IPS-18c (cell line): ENCODE results near the gene GCSH.

ENCODE experiments used
- H3K4me3 ChIP-seq: 2 replicates; pipeline ENCODE4 v1.7.0; 2013; ENCODE audit warnings: low read depth, mild to moderate bottlenecking, low read length, moderate library complexity; ENCODE audit not compliant: insufficient read depth
- H3K9me3 ChIP-seq: one replicate; pipeline ENCODE4 v1.6.1; 2013; ENCODE audit warnings: mild to moderate bottlenecking, low read length, moderate library complexity; ENCODE audit not compliant: control insufficient read depth, insufficient read depth

GCSH gene

DNA sequence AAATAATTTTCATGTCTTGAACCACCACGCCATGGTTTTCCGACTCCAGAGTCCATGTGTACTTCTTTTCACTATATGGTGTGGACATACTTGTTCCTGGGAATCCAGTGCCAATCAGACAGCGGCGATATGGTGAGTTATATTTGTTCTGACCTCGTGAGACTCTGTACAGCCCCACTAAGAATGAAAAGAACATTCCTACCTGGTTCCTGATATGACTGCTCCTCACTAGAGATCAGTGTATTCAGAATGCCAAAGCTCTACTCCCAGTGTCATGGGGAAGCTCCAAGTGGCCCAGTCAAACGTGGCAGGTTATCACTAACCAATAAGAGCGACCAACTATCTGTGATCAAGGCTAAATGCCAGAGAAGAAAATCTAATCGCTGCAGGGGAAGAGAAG, 25.2 kb downstream of the GCSH start:
- no peak overlapping the region for H3K4me3 ChIP-seq
- H3K9me3 ChIP-seq, result no peaks in the 10 kb centered on the region

DNA sequence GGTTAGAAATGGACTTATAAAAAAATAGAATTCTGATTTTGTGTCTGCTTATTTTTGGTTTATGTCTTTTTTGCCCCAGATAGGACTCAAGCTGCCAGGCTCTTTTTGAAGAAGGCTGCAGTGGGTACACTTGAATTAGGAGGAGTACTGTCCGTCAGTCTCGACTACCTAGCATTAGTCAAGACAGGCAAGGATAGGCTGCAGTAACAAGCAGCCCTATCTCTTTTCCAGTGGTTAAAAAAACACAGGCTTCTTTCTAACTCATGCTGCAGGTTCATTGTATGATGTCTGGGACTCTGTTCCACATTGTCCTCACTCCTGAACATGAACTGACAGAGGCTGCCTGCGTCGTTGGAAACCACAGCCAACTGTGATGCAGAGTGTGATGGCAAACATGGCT, 27.1 kb downstream of the GCSH start:
- H3K9me3 ChIP-seq, result peaks cover 2% of the 10 kb centered on the region
- no peak overlapping the region for H3K4me3 ChIP-seq

DNA sequence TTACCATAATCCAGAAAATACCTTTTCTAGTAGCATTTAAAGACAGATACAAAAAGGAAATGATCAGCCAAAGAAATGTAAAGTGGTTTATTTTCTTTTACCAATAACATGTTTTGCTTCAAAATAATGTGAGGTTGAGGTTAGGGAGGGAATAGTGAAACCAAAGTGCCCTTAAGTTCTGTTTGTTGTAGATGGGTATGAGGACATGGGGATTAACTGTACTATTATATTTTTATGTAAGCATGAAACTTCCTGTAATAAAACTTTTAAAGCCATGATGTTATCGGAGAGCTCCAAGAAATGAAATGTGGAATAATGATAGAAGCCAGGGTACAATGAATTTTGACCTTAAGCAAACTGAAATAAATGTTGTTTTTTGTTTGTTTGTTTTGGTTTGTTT, 29.0 kb downstream of the GCSH start:
- Histone ChIP-seq H3K9me3 (peaks cover 2% of the 10 kb centered on the region), H3K4me3 (no peak overlapping the region)

DNA sequence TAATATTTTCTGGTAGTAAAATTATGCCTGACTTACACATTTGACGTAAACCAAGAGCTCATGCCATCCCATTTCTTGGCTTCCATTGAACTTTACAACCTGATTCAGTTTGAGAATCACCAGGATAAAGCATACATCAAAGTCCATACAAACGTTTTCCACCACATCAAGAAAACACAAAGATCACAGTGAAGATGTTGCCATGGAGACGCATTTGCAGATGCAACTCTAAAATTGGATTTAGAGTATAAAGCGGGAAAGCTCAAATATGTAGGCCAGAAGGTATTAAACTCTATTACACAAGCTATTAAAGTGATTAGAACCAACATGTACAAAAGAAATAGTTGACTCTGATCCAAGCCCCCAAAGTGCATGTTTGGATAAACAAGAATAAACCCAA, 29.5 kb downstream of the GCSH start:
- H3K9me3 ChIP-seq, result peaks cover 2% of the 10 kb centered on the region

DNA sequence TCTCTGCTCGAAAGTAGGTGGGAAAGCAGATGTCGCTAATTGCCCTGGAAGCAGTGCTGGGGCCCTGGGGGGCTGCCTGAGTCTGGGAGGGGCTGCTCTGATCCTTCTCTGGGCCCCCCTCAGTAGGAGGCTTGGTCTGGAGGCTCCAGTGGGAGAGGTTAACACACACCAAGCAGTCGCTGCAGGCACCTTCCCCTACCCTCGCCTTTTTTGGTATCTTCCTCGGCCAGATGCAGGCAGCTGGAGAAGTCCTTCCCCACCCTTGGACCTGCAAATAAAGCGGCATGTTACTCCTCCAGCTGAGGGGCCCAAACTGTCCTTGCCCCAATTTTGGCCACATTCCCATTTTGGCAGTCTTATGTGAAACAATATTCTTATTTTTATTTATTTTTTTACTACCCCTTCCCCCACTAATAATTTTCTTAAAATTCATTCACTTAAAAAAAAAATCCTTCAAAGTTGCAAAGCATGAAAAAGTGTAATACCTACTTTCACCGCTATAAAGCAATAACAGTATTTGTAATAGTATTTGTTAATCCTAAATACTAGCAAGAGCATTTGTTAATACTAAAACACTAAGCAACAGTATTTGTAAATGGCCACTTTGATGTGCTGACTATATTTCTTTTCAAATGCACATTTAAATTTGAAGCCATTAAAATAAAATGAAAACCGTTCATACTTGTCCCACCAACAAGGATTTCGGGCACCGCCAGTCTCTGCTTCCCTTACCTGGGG, 34.2 kb downstream of the GCSH start:
- H3K9me3 ChIP-seq, result peaks cover 2% of the 10 kb centered on the region
- H3K4me3 ChIP-seq, result no peak overlapping the region

More for the DNA sequence above, 29.5 kb downstream of the GCSH start:
- no peak overlapping the region for H3K4me3 ChIP-seq

DNA sequence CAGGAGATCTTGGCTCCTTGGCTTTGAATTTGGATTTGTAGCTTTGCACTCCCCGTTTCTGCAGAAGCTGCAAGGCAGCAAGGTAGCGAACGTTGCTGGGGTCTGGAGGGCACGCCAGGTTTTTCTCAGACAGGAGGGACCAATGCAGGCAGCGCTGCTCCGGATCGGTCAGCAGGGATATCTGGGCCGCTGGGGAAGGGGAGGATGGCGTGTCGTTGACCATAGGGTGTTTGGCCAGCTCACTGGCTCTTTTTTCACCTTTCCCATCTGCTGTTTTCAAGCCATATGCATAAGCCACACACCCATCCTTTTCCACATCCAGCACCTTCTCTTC, 34.9 kb downstream of the GCSH start:
- no peak overlapping the region for H3K4me3 ChIP-seq
- peaks cover 2% of the 10 kb centered on the region for H3K9me3 ChIP-seq

DNA sequence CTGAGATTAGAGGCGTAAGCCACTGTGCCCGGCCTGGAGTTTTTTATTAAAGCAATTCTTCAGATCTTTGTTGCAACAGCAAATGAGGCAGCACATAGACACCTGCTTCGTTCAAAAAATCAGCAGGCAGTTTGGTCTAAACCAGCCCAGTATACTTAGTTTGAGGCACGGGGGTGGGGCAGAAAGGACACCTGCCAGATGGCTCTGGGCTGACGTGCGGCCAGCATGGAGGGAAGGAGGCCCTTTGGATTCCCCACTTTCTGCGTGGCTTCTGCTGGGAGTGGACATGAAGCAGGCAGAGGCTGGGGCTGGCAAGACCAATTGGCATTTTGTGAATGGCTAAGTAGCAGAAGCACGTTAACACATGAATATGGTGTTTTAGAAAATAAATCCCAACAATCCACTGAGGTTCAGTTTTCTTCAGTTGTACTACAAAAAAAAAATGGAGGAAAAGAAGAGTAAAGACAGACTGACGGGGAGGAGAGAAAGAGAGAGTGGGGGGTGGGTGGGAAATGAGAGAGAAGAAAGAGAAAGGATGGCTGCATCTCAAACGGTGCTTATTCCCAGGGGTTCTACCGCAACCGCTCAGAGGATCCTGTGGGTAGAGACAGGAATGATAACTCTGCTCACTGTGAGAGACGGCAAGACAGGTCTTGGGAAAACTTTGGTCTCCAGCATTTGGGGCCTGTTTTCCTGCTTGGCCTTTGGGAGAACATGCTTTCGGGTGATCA, 35.5 kb downstream of the GCSH start:
- no peaks in the 10 kb centered on the region for H3K9me3 ChIP-seq
- no peak overlapping the region for H3K4me3 ChIP-seq

DNA sequence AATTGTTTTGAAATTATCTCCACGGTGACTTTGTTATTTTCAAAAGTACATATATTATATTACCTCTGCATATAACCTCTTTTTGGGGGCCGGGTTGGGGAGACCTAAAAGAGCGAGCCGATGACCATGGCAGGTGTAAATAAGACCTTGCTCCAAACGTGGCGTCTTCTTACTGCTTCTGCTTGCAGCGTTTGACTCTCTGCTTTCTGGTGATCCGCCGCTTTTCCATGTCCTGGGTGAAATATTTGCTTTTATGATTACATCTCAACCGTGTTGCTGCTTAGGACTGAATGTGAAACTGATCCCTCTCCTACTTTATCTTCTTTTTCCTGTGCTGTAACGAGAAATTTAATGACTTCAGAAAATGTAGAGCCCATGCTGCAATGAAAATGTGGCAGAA, 42.4 kb downstream of the GCSH start:
- no peak overlapping the region for H3K4me3 ChIP-seq
- H3K9me3 ChIP-seq, result no peaks in the 10 kb centered on the region

DNA sequence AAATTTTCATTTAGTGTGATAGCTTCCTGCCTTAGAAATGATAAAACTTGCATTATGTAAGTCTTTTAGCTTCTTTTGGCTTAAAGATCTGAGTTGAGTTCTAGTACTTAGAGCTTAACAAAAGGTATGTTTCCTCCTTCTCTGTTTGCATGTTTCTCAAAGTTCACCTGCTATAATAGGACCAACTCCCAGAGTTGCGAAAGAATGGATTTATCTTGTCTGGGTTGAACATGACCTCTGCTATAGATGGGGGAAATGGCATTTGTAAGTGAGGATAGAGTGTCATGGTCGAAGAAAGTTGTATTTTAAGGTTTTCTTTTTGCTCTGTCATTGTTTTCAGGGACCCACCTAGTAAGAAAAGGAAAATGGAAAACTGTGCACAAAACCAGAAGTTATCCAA, 53.4 kb downstream of the GCSH start:
- Histone ChIP-seq H3K4me3 (no peak overlapping the region), H3K9me3 (no peaks in the 10 kb centered on the region)

DNA sequence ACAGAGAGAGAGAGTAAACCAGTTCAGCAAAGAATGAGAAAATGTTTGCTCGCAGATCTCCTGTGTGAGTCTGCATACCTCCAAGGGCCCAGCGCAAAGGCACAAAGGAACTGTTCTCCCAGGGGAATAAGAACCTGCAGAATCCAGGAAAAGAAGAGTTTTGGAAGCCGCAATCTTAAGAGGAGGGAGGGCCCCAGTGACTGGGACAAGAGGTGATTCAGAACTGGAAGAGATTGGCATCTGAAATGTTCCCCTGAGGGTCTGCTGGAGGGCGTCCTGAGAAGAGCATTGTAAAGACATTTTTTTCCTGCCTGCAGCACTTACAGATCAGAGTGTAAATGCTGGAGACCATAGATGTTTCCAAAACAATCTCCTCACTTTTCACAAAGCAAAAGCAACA, 54.5 kb downstream of the GCSH start:
- H3K4me3 ChIP-seq, result no peak overlapping the region
- H3K9me3 ChIP-seq, result no peaks in the 10 kb centered on the region

DNA sequence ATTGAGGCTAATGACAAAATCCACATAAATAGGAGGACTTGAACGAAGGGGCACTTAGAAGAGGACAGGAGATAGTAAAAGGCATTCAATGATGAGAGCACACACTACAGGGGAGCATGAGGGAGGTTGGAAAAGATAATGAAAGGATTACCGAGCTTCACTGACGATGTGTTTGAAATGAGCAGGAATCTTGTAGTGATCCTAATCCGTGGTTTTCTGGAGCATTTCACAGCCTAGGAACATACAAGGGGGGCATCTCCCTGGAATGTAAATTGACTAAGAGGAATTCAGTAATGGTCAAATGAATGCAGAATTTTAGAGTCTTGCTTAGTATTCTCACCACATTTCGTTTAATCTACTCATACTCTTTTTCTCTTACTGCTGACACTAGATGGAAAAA, 55.4 kb downstream of the GCSH start:
- no peak overlapping the region for H3K4me3 ChIP-seq
- no peaks in the 10 kb centered on the region for H3K9me3 ChIP-seq

DNA sequence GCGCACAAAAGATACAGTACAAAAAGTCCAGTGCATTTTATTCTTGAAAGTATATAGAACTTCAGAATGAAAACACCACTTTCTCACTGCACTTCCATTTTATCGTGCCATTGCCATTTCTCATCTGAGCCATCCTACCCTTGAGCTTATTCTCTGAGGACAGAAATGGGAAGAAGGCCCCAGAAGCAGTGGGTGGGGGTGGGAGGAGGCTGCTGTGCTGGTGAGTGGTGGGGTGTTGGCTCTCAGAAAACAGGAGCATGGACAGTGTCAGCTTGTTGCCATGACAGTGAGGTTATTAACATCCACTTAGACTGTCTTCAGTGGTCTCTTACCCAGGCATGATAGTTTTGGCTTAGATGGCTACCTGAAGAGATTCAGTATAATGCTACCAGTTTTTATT, 56.1 kb downstream of the GCSH start:
- H3K9me3 ChIP-seq, result no peaks in the 10 kb centered on the region
- H3K4me3 ChIP-seq, result no peak overlapping the region

DNA sequence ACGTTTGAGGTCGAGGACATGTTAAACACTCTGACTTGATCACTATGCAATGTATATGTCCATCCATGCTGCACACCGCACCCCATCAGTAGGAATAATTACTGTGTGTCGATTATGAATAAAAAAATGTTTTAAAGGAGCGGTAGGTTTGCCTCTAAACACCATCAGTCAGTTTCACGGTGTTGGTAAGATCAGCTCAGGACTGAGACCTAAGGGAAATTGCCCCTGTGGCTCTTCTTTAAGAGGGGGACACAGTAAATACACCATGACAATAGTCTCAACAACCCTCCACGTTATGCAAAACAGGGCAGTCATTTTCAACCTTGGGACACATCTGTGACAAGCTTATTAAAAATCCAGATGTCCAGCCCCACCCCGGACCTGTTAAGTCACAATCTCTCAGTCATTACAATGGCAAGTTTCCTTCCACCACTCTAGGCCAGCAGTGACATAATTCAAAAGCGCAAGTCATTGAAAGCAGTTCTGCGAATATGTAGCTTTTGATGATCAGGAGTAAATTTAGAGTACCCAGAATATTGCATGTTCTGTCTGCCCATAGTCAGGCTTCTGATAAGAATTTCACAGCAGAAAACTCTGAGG, 59.3 kb downstream of the GCSH start:
- H3K9me3 ChIP-seq, result no peaks in the 10 kb centered on the region
- peak overlapping the region; percentile 47 for H3K4me3 ChIP-seq

DNA sequence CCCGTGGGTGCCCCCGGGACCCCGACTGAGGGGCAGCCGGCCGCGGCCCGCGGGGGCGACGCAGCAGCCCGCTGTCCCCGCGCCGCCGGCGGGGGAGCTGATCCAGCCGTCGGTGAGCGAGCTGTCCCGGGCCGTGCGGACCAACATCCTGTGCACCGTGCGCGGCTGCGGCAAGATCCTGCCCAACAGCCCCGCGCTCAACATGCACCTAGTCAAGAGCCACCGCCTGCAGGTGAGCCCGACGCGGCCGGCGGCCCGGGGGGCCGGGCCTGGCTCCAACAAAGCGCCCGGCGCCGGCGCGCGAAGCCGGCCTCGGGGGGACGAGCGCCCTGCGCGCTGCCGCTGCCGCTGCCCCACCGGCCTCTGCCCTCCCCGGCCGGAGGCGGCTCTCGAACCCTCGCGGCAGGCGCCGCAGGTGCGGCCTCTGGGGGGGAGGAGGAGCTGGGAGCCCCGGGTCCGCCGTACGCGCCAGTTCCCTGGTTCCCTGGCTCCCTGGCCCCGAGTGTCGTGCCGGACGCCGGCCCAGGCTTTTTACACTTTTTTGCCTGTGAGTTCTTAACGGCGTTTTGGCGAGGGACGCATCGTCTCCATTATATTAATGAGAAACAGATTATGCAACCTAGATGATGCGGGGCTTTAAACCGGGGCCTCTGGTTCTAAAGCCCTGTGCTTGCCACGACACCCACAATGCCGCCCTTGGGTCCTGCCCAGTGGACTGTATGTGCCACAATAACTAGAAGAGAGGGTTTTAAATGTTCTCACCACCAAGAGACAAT, 60.0 kb downstream of the GCSH start:
- no peaks in the 10 kb centered on the region for H3K9me3 ChIP-seq
- H3K4me3 ChIP-seq, result peak overlapping the region; percentile 47

DNA sequence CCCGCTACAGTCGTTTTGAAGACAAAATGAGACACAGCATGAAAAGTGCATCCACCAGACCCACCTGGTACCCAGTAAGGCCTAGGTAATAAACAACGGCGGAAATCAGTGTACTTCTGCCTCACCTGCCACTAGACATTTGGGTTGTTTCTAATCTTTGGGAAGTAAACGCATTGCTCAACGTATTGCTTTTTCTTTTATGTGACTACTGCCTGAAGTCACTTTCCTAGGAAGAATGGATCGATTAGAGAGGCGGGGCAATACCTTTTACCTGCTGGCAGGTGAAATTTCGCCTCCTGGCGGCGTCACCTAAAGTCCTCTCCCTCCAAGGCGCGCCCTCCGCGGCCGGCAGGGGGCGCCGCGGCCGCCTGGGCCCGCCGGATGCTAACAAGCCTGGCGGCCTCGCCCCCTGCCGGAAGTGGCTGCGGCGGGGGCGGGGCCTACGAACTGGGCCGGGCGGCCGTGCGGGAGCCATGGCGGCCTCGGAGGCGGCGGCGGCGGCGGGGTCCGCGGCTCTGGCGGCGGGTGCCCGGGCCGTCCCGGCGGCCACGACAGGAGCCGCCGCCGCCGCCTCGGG, 60.7 kb downstream of the GCSH start, which contains the start of gene ATMIN:
ATMIN (plus strand) TSS at position 445 of the 577 bp plus-strand sequence; CDS start at position 474, 29 bp downstream.
- H3K4me3 ChIP-seq, result peak within 1 kb of the TSS; percentile 47
- H3K9me3 ChIP-seq, result no peaks in the 10 kb centered on the region
